ENCODE data around the gene ADAT3.
A peak's percentile ranks its signal among the peaks of the same experiment; 100 is the strongest.

The ADAT3 gene

GRCh38 chr19:1856698-1857603 is 48.2 kb upstream of the ADAT3 start:
- TF ChIP-seq USF1 (IDR thresholded peaks at IDR 0.05) = no peak
- TF ChIP-seq YY1 (IDR thresholded peaks at IDR 0.05; ENCODE audit: low read depth) = 0 out of 2 replicates have a peak, but pooled peaks have one; percentile 21
- no peak for TF ChIP-seq NFIC (IDR thresholded peaks at IDR 0.05)
- no peak for TF ChIP-seq CEBPB (IDR thresholded peaks at IDR 0.05)

- TF ChIP-seq CEBPB (IDR thresholded peaks at IDR 0.05) (no peak), ZBTB7A (IDR thresholded peaks at IDR 0.05; ENCODE audit: low read depth) (no peak), USF1 (IDR thresholded peaks at IDR 0.05) (no peak), FOXM1 (IDR thresholded peaks at IDR 0.05; ENCODE audit: borderline replicate concordance, low read depth) (no peak), CREB1 (IDR thresholded peaks at IDR 0.05; ENCODE audit: low read depth) (no peak), MAX (IDR thresholded peaks at IDR 0.05) (no peak), EGR1 (IDR thresholded peaks at IDR 0.05) (no peak), RAD21 (IDR thresholded peaks at IDR 0.05; ENCODE audit: low read depth) (no peak), TAF1 (IDR thresholded peaks at IDR 0.05; ENCODE audit: low read depth) (no peak), TCF12 (IDR thresholded peaks at IDR 0.05; ENCODE audit: low read depth) (no peak), REST (IDR thresholded peaks at IDR 0.05; ENCODE audit: low read depth) (no peak), TEAD4 (IDR thresholded peaks at IDR 0.05) (no peak), EP300 (IDR thresholded peaks at IDR 0.05; ENCODE audit: borderline replicate concordance) (no peak), YY1 (IDR thresholded peaks at IDR 0.05; ENCODE audit: low read depth) (no peak), NFIC (IDR thresholded peaks at IDR 0.05) (no peak)
Observed at GRCh38 chr19:1857648-1858326, 47.4 kb upstream of the ADAT3 start.

GRCh38 chr19:1858412-1859081 is 46.7 kb upstream of the ADAT3 start:
- TF ChIP-seq EGR1 (IDR thresholded peaks at IDR 0.05) (no peak), ZBTB7A (IDR thresholded peaks at IDR 0.05; ENCODE audit: low read depth) (0 out of 2 replicates have a peak, but pooled peaks have one; percentile 42), USF1 (IDR thresholded peaks at IDR 0.05) (no peak), TEAD4 (IDR thresholded peaks at IDR 0.05) (no peak), CEBPB (IDR thresholded peaks at IDR 0.05) (no peak)

GRCh38 chr19:1859331-1859781 is 45.8 kb upstream of the ADAT3 start:
- TF ChIP-seq CEBPB (IDR thresholded peaks at IDR 0.05) (no peak), TEAD4 (IDR thresholded peaks at IDR 0.05) (no peak), EGR1 (IDR thresholded peaks at IDR 0.05) (no peak), REST (IDR thresholded peaks at IDR 0.05; ENCODE audit: low read depth) (no peak), ZBTB7A (IDR thresholded peaks at IDR 0.05; ENCODE audit: low read depth) (no peak), FOXM1 (IDR thresholded peaks at IDR 0.05; ENCODE audit: borderline replicate concordance, low read depth) (no peak), NFIC (IDR thresholded peaks at IDR 0.05) (no peak), YY1 (IDR thresholded peaks at IDR 0.05; ENCODE audit: low read depth) (no peak)

- TF ChIP-seq EGR1 (IDR thresholded peaks at IDR 0.05) (peak; percentile 41; the same call in 1 of the 2 replicates), CREB1 (IDR thresholded peaks at IDR 0.05; ENCODE audit: low read depth) (no peak)
Observed at GRCh38 chr19:1860042-1860775, 45.0 kb upstream of the ADAT3 start.
